GM23338 (cell line): ENCODE data around the gene ZER1.

Experiments used
- CREB1 ChIP-seq: fragments of 250-450 bp; sonication (Bioruptor Pico); IDR thresholded peaks from 2 replicates; pipeline ENCODE4 v1.5.0; 2020; ENCODE audit warnings: low read depth, mild to moderate bottlenecking, moderate library complexity
- CTCF ChIP-seq, 2 experiments: fragments of 200-600 bp in 1 of 2; sonication (generic) in 1 of 2; conservative IDR thresholded peaks; 2 replicates each; pipeline versions ENCODE4 v1.5.1 to v1.6.1; 2016 to 2017; ENCODE audit warnings: antibody characterized with exemption in 2 of 2, low read depth in 2 of 2, mild to moderate bottlenecking in 2 of 2, moderate library complexity in 1 of 2
- ETS1 ChIP-seq: IDR thresholded peaks from 2 replicates; pipeline ENCODE4 v1.6.1; 2016; ENCODE audit warnings: antibody characterized with exemption
- EZH2 ChIP-seq: fragments of 200-600 bp; sonication (generic); IDR thresholded peaks from one replicate; pipeline ENCODE4 v1.8.0; 2017; ENCODE audit warnings: antibody characterized with exemption, mild to moderate bottlenecking, low read depth; ENCODE audit not compliant: unreplicated experiment
- EZH2phosphoT487 ChIP-seq: fragments of 200-600 bp; sonication (generic); IDR thresholded peaks from one replicate; pipeline ENCODE4 v1.8.1; 2018; ENCODE audit warnings: antibody characterized with exemption; ENCODE audit not compliant: unreplicated experiment
- JUNB ChIP-seq: IDR thresholded peaks from one replicate; pipeline ENCODE4 v1.6.1; 2016; ENCODE audit warnings: antibody characterized with exemption; ENCODE audit not compliant: unreplicated experiment
- NANOG ChIP-seq: IDR thresholded peaks from 2 replicates; pipeline ENCODE4 v1.6.1; 2016; ENCODE audit warnings: antibody characterized with exemption, borderline replicate concordance
- POLR2AphosphoS5 ChIP-seq: IDR thresholded peaks from 2 replicates; pipeline ENCODE4 v1.6.1; 2016; ENCODE audit warnings: antibody characterized with exemption, low read depth
- REST ChIP-seq: IDR thresholded peaks from one replicate; pipeline ENCODE4 v1.6.1; 2018; ENCODE audit warnings: antibody characterized with exemption; ENCODE audit not compliant: unreplicated experiment
- STAT1 ChIP-seq: IDR thresholded peaks from one replicate; pipeline ENCODE4 v1.6.1; 2016; ENCODE audit warnings: antibody characterized with exemption; ENCODE audit not compliant: unreplicated experiment
- ZNF462 ChIP-seq: fragments of 250-450 bp; sonication (Bioruptor Pico); IDR thresholded peaks from 2 replicates; pipeline ENCODE4 v1.5.0; 2020; ENCODE audit warnings: mild to moderate bottlenecking, moderate library complexity

GRCh38 chr9:128771745-128772519 is at the start of gene ZER1:
- TF ChIP-seq CTCF (conservative IDR thresholded peaks at IDR 0.05; ENCODE audit: low read depth in 2 of 2) (no peak), POLR2AphosphoS5 (peak; percentile 62), EZH2 (no peak), ZNF462 (no peak), EZH2phosphoT487 (no peak), CREB1 (peak; percentile 96), ETS1 (peak; percentile 59; the same call in 1 of the 2 replicates), REST (no peak), JUNB (no peak), STAT1 (no peak), NANOG (no peak)
